Umbilical cord (tissue), 2 donors: Measurements from ENCODE around the gene COL5A1. TPM values are rescaled to one million over a fixed set of nuclear protein-coding genes. Genes with fewer than 3 reads are reported as not detected.
"Not testable (repeated sequence)": the region's sequence is repeated elsewhere in the genome, so short reads cannot be mapped to it uniquely, and the experiment has no call there.

ENCODE experiments used
- DNase-seq: peaks from one replicate; pipeline ENCODE4 v3.0.0-alpha.2; 2015; ENCODE audit warnings: low spot score
- total RNA-seq: library from RNA; depleted of rRNA; stranded (reverse); fragments of >200 nt; gene quantifications from one replicate; pipeline ENCODE4 v1.2.3, GENCODE V29; 2014; ENCODE audit warnings: low replicate concordance; ENCODE audit not compliant: insufficient read depth

The COL5A1 gene
- total RNA-seq, 1 donor from 2014 or later: 1,367 TPM

- DNase-seq: no peak
Observed at GRCh38 chr9:134852906-134853654, 211.5 kb downstream of the COL5A1 start.

GRCh38 chr9:134853893-134854292, 212.3 kb downstream of the COL5A1 start:
- no peak for DNase-seq

GRCh38 chr9:134854541-134854981, 213.0 kb downstream of the COL5A1 start:
- DNase-seq: no peak

GRCh38 chr9:134855231-134855899, 213.8 kb downstream of the COL5A1 start:
- no peak for DNase-seq

- no peak for DNase-seq
Observed at GRCh38 chr9:134855900-134856377, 214.3 kb downstream of the COL5A1 start.

- not testable (repeated sequence) for DNase-seq
Observed at GRCh38 chr9:134857451-134857850, 215.8 kb downstream of the COL5A1 start.

GRCh38 chr9:134858051-134858841, 216.6 kb downstream of the COL5A1 start:
- no peak for DNase-seq

- DNase-seq: no peak
Observed at GRCh38 chr9:134860510-134860909, 218.9 kb downstream of the COL5A1 start.

- DNase-seq: no peak
Observed at GRCh38 chr9:134861595-134862334, 220.2 kb downstream of the COL5A1 start.

- no peak for DNase-seq
Observed at GRCh38 chr9:134863306-134863902, 221.8 kb downstream of the COL5A1 start.

- no peak for DNase-seq
Observed at GRCh38 chr9:134863941-134864820, 222.6 kb downstream of the COL5A1 start.

GRCh38 chr9:134864821-134865190, 223.2 kb downstream of the COL5A1 start:
- no peak for DNase-seq

GRCh38 chr9:134867917-134868750, 226.5 kb downstream of the COL5A1 start:
- no peak for DNase-seq

GRCh38 chr9:134868751-134869553, 227.3 kb downstream of the COL5A1 start:
- no peak for DNase-seq

- no peak for DNase-seq
Observed at GRCh38 chr9:134869554-134870300, 228.1 kb downstream of the COL5A1 start.

GRCh38 chr9:134870301-134870694, 228.7 kb downstream of the COL5A1 start:
- no peak for DNase-seq
